ENCODE measurements around the gene BMPR1B.

Gene BMPR1B

GRCh38 chr4:95045429-95045828 lies 287.7 kb downstream of the BMPR1B start:
- Histone ChIP-seq H4K20me1 (ENCODE audit: insufficient read depth, low read length) (no peaks in the 10 kb centered on the region), H3F3A (ENCODE audit: insufficient read depth, low read length) (no peaks in the 10 kb centered on the region), H3K79me2 (ENCODE audit: low read length) (no peaks in the 10 kb centered on the region), H3K36me3 (replicated peaks; ENCODE audit: insufficient read depth, low read length) (no peaks in the 10 kb centered on the region), H3K9me3 (replicated peaks; ENCODE audit: insufficient read depth, low read length) (no peaks in the 10 kb centered on the region), H3K4me2 (ENCODE audit: low read depth, low read length) (no peak overlapping the region), H3K9me2 (replicated peaks; ENCODE audit: insufficient read depth, low read length) (no peaks in the 10 kb centered on the region), H3K4me1 (ENCODE audit: low read length) (no peaks in the 10 kb centered on the region), H3K27me3 (replicated peaks; ENCODE audit: insufficient read depth, low read length) (no peaks in the 10 kb centered on the region), H3K9ac (ENCODE audit: low read length) (no peak overlapping the region), H3K4me3 (ENCODE audit: low read length) (no peak overlapping the region), H2AFZ (ENCODE audit: low read length) (no peak overlapping the region), H3K27ac (ENCODE audit: low read length) (no peak overlapping the region)
- DNase-seq = no peak
- no peak for TF ChIP-seq EZH2 (optimal IDR thresholded peaks at IDR 0.05; ENCODE audit: low read depth, low read length)
- no peak for TF ChIP-seq CTCF (IDR thresholded peaks at IDR 0.05; ENCODE audit: low read length)
- TF ChIP-seq EZH2phosphoT487 (IDR thresholded peaks at IDR 0.05; ENCODE audit: low read length) = no peak

GRCh38 chr4:95048296-95048695 lies 290.5 kb downstream of the BMPR1B start:
- no peak for TF ChIP-seq CTCF (IDR thresholded peaks at IDR 0.05; ENCODE audit: low read length)
- TF ChIP-seq EZH2phosphoT487 (IDR thresholded peaks at IDR 0.05; ENCODE audit: low read length) = no peak
- no peak for TF ChIP-seq EZH2 (optimal IDR thresholded peaks at IDR 0.05; ENCODE audit: low read depth, low read length)
- Histone ChIP-seq H3K4me2 (ENCODE audit: low read depth, low read length) (no peak overlapping the region), H3K79me2 (ENCODE audit: low read length) (no peaks in the 10 kb centered on the region), H3K9me2 (replicated peaks; ENCODE audit: insufficient read depth, low read length) (no peaks in the 10 kb centered on the region), H3F3A (ENCODE audit: insufficient read depth, low read length) (no peaks in the 10 kb centered on the region), H3K9me3 (replicated peaks; ENCODE audit: insufficient read depth, low read length) (no peaks in the 10 kb centered on the region), H3K4me3 (ENCODE audit: low read length) (no peak overlapping the region), H4K20me1 (ENCODE audit: insufficient read depth, low read length) (no peaks in the 10 kb centered on the region), H3K4me1 (ENCODE audit: low read length) (no peaks in the 10 kb centered on the region), H3K9ac (ENCODE audit: low read length) (no peak overlapping the region), H2AFZ (ENCODE audit: low read length) (no peak overlapping the region), H3K36me3 (replicated peaks; ENCODE audit: insufficient read depth, low read length) (no peaks in the 10 kb centered on the region), H3K27ac (ENCODE audit: low read length) (no peak overlapping the region), H3K27me3 (replicated peaks; ENCODE audit: insufficient read depth, low read length) (no peaks in the 10 kb centered on the region)
- DNase-seq = no peak

- H2AFZ ChIP-seq (ENCODE audit: low read length) = no peak overlapping the region
- no peaks in the 10 kb centered on the region for H3K4me1 ChIP-seq (ENCODE audit: low read length)
- DNase-seq = no peak
- H3K36me3 ChIP-seq (replicated peaks; ENCODE audit: insufficient read depth, low read length) = no peaks in the 10 kb centered on the region
- H3K4me3 ChIP-seq (ENCODE audit: low read length) = no peak overlapping the region
- H4K20me1 ChIP-seq (ENCODE audit: insufficient read depth, low read length) = no peaks in the 10 kb centered on the region
- TF ChIP-seq EZH2 (optimal IDR thresholded peaks at IDR 0.05; ENCODE audit: low read depth, low read length) (no peak), EZH2phosphoT487 (IDR thresholded peaks at IDR 0.05; ENCODE audit: low read length) (no peak), CTCF (IDR thresholded peaks at IDR 0.05; ENCODE audit: low read length) (no peak)
- no peaks in the 10 kb centered on the region for H3K27me3 ChIP-seq (replicated peaks; ENCODE audit: insufficient read depth, low read length)
- no peak overlapping the region for H3K9ac ChIP-seq (ENCODE audit: low read length)
- H3F3A ChIP-seq (ENCODE audit: insufficient read depth, low read length) = no peaks in the 10 kb centered on the region
- no peaks in the 10 kb centered on the region for H3K9me3 ChIP-seq (replicated peaks; ENCODE audit: insufficient read depth, low read length)
- no peaks in the 10 kb centered on the region for H3K79me2 ChIP-seq (ENCODE audit: low read length)
- no peaks in the 10 kb centered on the region for H3K9me2 ChIP-seq (replicated peaks; ENCODE audit: insufficient read depth, low read length)
- no peak overlapping the region for H3K27ac ChIP-seq (ENCODE audit: low read length)
- H3K4me2 ChIP-seq (ENCODE audit: low read depth, low read length) = no peak overlapping the region
Observed at GRCh38 chr4:95049551-95050233, 291.9 kb downstream of the BMPR1B start.

All from MM.1S (cell line).